Colonic mucosa (tissue), 4 donors: ENCODE measurements around the gene PDE7B. TPM values are rescaled to one million over a fixed set of nuclear protein-coding genes. Genes with fewer than 3 reads are reported as not detected.
A peak's percentile ranks its signal among the peaks of the same experiment; 100 is the strongest.

ENCODE experiments used
- DNase-seq: peaks from one replicate; pipeline ENCODE4 v3.0.0-alpha.2; 2020
- H3K27ac ChIP-seq: fragments of 200-600 bp; one replicate; pipeline ENCODE4 v1.8.0; 2021
- H3K27me3 ChIP-seq: fragments of 200-600 bp; one replicate; pipeline ENCODE4 v1.8.0; 2021
- H3K36me3 ChIP-seq: fragments of 200-600 bp; one replicate; pipeline ENCODE4 v1.8.0; 2021
- H3K4me1 ChIP-seq: fragments of 200-600 bp; one replicate; pipeline ENCODE4 v1.8.0; 2021; ENCODE audit warnings: mild to moderate bottlenecking
- H3K4me3 ChIP-seq: fragments of 200-600 bp; one replicate; pipeline ENCODE4 v1.8.0; 2021
- H3K9ac ChIP-seq, 2 donors: one replicate each; pipeline ENCODE4 v1.7.0; 2013; ENCODE audit warnings: control low read depth in 2 of 2, low read depth in 2 of 2, low read length in 2 of 2
- H3K9me3 ChIP-seq: fragments of 200-600 bp; one replicate; pipeline ENCODE4 v1.8.0; 2021
- intact Hi-C: fragments of 100-400 bp; cut with DNase I; formaldehyde crosslinking; loops from one replicate; pipeline ENCODE4 v1.14.1; 2022
- total RNA-seq, 2 donors: library from RNA; stranded (reverse); fragmentation: NEBNext Ultra II Directional in 1 of 2; extraction: Animal tissue kit (Norgen Biotek cat#: 25700) in 1 of 2; gene quantifications; one replicate each; pipeline ENCODE4 v1.2.1, GENCODE V29; 2021
- TF ChIP-seq, protein P1 (sequence below): fragments of 200-600 bp; IDR thresholded peaks from one replicate; pipeline ENCODE4 v1.8.0; 2022; ENCODE audit warnings: antibody characterized with exemption, mild to moderate bottlenecking
- donor health status: healthy.
- donor health status: DM: no; HTN: no; CAD: no.
- donor health status: DM: no; HTN: no; CAD: no.

PDE7B gene
- total RNA-seq, result 1 to 10 TPM; 1.0 to 1.4 TPM

DNA sequence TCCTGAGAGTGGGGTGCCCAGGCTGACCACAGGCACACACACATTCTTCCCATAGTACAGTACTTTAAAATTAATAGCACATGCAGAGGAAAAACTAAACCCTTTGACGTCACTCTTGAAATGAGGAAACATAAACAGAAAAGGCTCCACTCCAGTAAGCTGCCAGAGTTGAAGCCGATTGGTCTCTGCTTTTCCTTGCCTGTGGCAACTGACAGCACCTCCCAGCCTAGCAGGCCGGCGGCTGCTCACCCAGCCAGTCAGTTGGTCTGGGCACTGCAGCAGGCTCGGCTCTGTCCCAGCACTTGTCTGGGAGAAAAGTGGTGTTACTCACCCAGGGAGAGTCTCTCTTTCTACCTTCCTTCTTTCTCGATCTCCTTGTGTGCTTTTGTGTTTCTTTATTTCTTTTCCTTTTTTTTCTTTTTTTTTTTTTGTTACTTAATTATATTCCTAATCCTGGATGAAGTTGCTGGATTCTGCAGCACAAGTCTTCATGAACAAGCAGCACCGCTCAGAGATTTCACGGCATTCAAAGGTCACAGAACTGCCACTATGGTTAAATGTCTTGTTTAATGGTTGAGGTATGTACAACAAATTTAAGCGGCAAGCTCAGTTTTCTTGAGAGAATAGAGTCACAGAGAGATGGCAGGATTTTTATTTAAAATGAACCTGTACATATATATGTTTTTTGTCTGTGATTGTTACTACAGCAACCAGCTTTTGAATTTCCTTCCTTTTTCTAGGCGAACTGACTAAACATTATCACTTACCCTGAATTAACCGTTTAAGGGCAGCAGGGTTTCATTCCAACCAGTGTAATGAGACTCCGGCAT, at the start of gene PDE7B:
PDE7B (plus strand) TSS at position 260 of the 830 bp plus-strand sequence.
- no peaks in the 10 kb centered on the region for H3K4me1 ChIP-seq
- peak within 1 kb of the TSS in 1 of 2 donors; percentile 14 for H3K9ac ChIP-seq
- no peaks in the 10 kb centered on the region for H3K9me3 ChIP-seq
- H3K27me3 ChIP-seq, result no peaks in the 10 kb centered on the region
- H3K4me3 ChIP-seq, result peak within 1 kb of the TSS; percentile 17
- intact Hi-C loops, result no loop called here
- H3K27ac ChIP-seq, result peak within 1 kb of the TSS; percentile 33
- TF ChIP-seq, protein P1, sequence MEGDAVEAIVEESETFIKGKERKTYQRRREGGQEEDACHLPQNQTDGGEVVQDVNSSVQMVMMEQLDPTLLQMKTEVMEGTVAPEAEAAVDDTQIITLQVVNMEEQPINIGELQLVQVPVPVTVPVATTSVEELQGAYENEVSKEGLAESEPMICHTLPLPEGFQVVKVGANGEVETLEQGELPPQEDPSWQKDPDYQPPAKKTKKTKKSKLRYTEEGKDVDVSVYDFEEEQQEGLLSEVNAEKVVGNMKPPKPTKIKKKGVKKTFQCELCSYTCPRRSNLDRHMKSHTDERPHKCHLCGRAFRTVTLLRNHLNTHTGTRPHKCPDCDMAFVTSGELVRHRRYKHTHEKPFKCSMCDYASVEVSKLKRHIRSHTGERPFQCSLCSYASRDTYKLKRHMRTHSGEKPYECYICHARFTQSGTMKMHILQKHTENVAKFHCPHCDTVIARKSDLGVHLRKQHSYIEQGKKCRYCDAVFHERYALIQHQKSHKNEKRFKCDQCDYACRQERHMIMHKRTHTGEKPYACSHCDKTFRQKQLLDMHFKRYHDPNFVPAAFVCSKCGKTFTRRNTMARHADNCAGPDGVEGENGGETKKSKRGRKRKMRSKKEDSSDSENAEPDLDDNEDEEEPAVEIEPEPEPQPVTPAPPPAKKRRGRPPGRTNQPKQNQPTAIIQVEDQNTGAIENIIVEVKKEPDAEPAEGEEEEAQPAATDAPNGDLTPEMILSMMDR, result no peak
- peak; percentile 74 for DNase-seq
- H3K36me3 ChIP-seq, result no peaks in the 10 kb centered on the region

DNA sequence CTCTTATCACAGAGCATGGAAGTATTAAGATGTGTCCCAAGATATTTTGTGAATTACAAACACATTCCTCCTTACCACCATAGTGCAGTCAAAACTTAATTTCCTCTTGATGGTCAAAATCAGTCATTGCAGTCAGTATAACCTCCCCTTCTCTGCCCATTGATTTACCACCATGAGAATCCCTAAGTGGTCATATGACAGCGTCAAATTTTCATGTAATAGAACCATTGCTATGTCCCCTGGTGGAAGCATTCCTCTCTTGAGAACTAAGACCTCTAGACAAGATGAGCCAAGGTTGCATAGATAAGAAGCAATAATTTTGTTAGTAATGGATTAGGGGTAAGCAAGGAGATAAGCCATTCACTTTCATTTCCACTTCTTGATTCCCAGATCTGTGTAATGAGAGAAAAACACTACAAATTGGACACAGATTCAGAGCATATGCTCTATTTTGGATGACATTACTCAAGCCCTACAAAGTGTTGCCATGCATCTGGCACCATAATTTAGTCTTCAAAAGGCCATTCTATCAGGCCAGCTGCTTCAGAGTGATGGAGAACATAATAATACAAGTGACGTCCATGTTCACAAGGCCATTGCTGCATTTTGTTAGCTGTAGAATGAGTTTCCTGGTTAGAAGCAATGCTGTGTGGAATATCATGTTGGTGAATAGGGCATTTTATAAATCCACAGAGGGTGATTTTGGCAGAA, 49.6 kb upstream of the PDE7B start:
- Histone ChIP-seq H3K27me3 (no peaks in the 10 kb centered on the region), H3K9me3 (no peaks in the 10 kb centered on the region), H3K27ac (no peak overlapping the region), H3K4me3 (no peak overlapping the region), H3K36me3 (no peaks in the 10 kb centered on the region), H3K9ac (no peak overlapping the region), H3K4me1 (no peaks in the 10 kb centered on the region)
- no peak for DNase-seq
- intact Hi-C loops, result no loop called here
- TF ChIP-seq, protein P1, result no peak

DNA sequence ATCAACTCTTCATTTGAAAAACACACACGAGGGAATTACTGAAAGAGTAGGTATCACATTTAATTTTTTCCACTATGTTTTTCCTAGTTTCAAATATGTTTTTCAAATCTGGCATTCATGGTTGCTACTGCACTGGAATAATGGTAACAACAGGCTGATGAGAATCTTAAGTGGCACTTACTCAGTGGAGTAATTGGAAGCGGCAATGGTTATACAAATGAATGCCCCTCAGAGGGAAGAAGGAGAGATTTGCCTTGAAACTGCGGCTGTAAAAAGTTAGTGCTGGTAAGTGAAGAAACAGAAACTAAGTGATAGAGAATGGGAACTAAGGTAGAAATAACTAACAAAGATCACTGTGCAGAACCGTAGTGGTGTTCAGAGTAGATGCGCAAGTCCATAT, 41.0 kb upstream of the PDE7B start:
- no peaks in the 10 kb centered on the region for H3K36me3 ChIP-seq
- H3K9ac ChIP-seq, result no peak overlapping the region
- TF ChIP-seq, protein P1, result no peak
- no peaks in the 10 kb centered on the region for H3K4me1 ChIP-seq
- no peak overlapping the region for H3K4me3 ChIP-seq
- intact Hi-C loops, result no loop called here
- no peaks in the 10 kb centered on the region for H3K9me3 ChIP-seq
- no peak for DNase-seq
- no peaks in the 10 kb centered on the region for H3K27me3 ChIP-seq
- no peak overlapping the region for H3K27ac ChIP-seq

DNA sequence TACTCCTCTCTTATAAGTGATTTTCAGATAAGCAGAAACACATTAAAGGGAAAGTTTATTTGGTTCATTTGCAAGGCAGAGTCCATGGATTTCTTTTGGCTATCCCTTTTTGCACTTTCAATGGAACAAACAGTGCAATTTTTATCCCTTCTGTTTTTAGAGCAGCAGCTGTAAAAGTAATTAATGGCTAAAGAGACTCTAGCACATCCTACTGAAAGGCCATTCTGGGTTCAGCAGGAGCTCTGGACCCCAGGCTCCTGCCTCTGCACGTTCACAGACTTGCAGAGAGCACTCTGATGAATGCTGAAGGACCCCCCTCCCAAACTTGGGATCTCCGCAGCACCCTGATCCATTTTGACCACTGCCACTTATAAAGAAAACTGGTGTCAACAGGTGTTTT, 40.3 kb upstream of the PDE7B start:
- TF ChIP-seq, protein P1, result no peak
- Histone ChIP-seq H3K27ac (no peak overlapping the region), H3K4me3 (no peak overlapping the region), H3K4me1 (no peaks in the 10 kb centered on the region), H3K9ac (no peak overlapping the region), H3K36me3 (no peaks in the 10 kb centered on the region), H3K9me3 (no peaks in the 10 kb centered on the region), H3K27me3 (no peaks in the 10 kb centered on the region)
- intact Hi-C loops, result no loop called here
- DNase-seq, result no peak

DNA sequence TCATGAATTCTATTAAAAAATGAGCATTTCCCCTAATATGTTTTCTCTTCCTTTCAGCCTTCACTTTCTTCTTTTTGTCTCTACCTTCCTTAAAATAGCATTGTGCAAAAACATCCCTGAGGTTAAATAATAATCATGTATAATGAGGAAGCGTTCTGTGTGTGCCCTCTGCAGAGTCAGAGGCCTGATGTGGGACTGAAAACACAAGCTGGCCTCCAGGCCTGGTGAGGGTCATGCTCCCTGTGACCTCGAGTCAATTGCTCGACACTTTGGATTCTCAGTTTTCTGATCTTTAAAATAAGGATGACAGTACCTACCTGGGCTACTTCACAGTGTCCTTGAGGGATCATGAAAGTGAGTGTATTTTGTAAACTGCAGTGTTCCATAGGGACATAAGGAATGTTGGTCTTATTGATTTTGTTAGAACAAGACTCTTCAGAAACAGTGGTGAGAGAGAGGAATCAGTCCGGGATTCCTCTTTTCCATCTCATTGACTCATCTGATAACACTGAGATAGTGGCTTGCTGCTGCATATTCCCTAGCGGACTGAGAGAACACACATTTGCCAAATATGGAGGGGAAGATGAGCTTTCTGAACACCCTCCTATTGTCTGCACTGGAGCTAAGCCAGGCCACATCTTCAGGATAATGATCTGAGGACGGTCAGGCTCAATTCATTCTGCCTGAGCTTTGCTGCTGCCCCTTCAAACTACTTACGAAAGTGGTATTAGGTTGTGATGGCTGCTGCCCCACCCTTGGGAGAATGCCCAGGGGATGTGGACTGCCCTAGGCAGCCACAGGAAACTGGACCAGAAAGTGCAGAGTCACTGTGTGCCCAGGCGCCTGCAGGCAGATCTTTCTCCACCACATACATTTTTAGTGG, 39.6 kb upstream of the PDE7B start:
- intact Hi-C loops, result no loop called here
- Histone ChIP-seq H3K36me3 (no peaks in the 10 kb centered on the region), H3K4me1 (no peaks in the 10 kb centered on the region), H3K27ac (no peak overlapping the region), H3K27me3 (no peaks in the 10 kb centered on the region), H3K4me3 (no peak overlapping the region), H3K9me3 (no peaks in the 10 kb centered on the region), H3K9ac (no peak overlapping the region)
- TF ChIP-seq, protein P1, result no peak
- DNase-seq, result no peak
